GM12878 (cell line): ENCODE results near the gene PXT1. TPM values are rescaled to one million over a fixed set of nuclear protein-coding genes. Genes with fewer than 3 reads are reported as not detected.

Source experiments
- BCLAF1 ChIP-seq: fragments of 450-650 bp; IDR thresholded peaks from 2 replicates; pipeline ENCODE4 v1.6.1; 2017; ENCODE audit warnings: antibody characterized with exemption, mild to moderate bottlenecking, moderate library complexity
- EZH2 ChIP-seq: IDR thresholded peaks from 2 replicates; pipeline ENCODE4 v1.6.1; 2012; ENCODE audit warnings: low read depth, mild to moderate bottlenecking, control low read depth, inconsistent platforms, low read length, borderline replicate concordance; ENCODE audit not compliant: control insufficient read depth
- FOXK2 ChIP-seq: fragments of 450-650 bp; IDR thresholded peaks from 2 replicates; pipeline ENCODE4 v1.6.1; 2017; ENCODE audit warnings: mild to moderate bottlenecking, moderate library complexity
- HDAC2 ChIP-seq: fragments of 200-600 bp; sonication (generic); IDR thresholded peaks from 2 replicates; pipeline ENCODE4 v1.6.1; 2017
- IRF3 ChIP-seq: fragments of 450-650 bp; IDR thresholded peaks from 2 replicates; pipeline ENCODE4 v1.6.1; 2014; ENCODE audit warnings: mild to moderate bottlenecking
- MTA3 ChIP-seq: IDR thresholded peaks from 2 replicates; pipeline ENCODE4 v1.6.1; 2012; ENCODE audit warnings: low read length, inconsistent platforms, borderline replicate concordance
- MXI1 ChIP-seq: fragments of 150-350 bp; IDR thresholded peaks from 2 replicates; pipeline ENCODE4 v1.6.1; 2011; ENCODE audit warnings: low read depth, mild to moderate bottlenecking, inconsistent platforms, low read length, improper control_type of control experiment
- NKRF ChIP-seq: fragments of 450-650 bp; conservative IDR thresholded peaks from 2 replicates; pipeline ENCODE4 v1.6.1; 2017; ENCODE audit warnings: mild to moderate bottlenecking, moderate library complexity
- NRF1 ChIP-seq: conservative IDR thresholded peaks from 2 replicates; pipeline ENCODE4 v1.6.1; 2011; ENCODE audit warnings: mild to moderate bottlenecking, low read depth, low read length, improper control_type of control experiment
- PML ChIP-seq: IDR thresholded peaks from 2 replicates; pipeline ENCODE4 v1.6.1; 2012; ENCODE audit warnings: low read length, inconsistent platforms
- POLR2AphosphoS5 ChIP-seq: IDR thresholded peaks from 2 replicates; pipeline ENCODE4 v1.6.1; 2011; ENCODE audit warnings: mild to moderate bottlenecking, low read length, inconsistent platforms
- SMC3 ChIP-seq: IDR thresholded peaks from 2 replicates; pipeline ENCODE4 v1.6.1; 2011; ENCODE audit warnings: low read length, improper control_type of control experiment, borderline replicate concordance
- TAF1 ChIP-seq: IDR thresholded peaks from 2 replicates; pipeline ENCODE4 v1.6.1; 2011; ENCODE audit warnings: mild to moderate bottlenecking, low read depth, low read length, borderline replicate concordance
- TCF12 ChIP-seq: IDR thresholded peaks from 2 replicates; pipeline ENCODE4 v1.6.1; 2011; ENCODE audit warnings: low read depth, mild to moderate bottlenecking, low read length
- ZBTB4 ChIP-seq: fragments of 450-650 bp; formaldehyde crosslinking; IDR thresholded peaks from 2 replicates; pipeline ENCODE4 v1.4.0; 2022; ENCODE audit warnings: mild to moderate bottlenecking, moderate library complexity
- ZNF24 ChIP-seq: fragments of 450-650 bp; IDR thresholded peaks from 2 replicates; pipeline ENCODE4 v1.6.1; 2017; ENCODE audit warnings: antibody characterized with exemption, mild to moderate bottlenecking
- ZNF622 ChIP-seq: fragments of 450-650 bp; IDR thresholded peaks from 2 replicates; pipeline ENCODE4 v1.6.1; 2017; ENCODE audit warnings: mild to moderate bottlenecking, inconsistent platforms
- polyA plus RNA-seq, 11 experiments: library from polyadenylated mRNA; depleted of rRNA in 4 of 11; unstranded in 6 of 11; stranded (reverse) in 5 of 11; fragments of >200 nt; fragmentation: Nextera tagmentation in 4 of 11; fragmentation: Illumina TruSeq in 1 of 11; extraction: Ambion mirVana in 4 of 11; extraction: Trizol in 1 of 11; gene quantifications; 1 replicate in 1 of 11; 2 replicates in 10 of 11; pipeline versions ENCODE4 v1.2.1 to v1.2.3, GENCODE V29; 2011 to 2016; ENCODE audit warnings: inconsistent platforms in 2 of 11, missing spikeins in 2 of 11, low read depth in 1 of 11
- total RNA-seq, 4 experiments: library from RNA; depleted of rRNA in 3 of 4; stranded (reverse); fragments of >200 nt in 3 of 4; fragmentation: Illumina TruSeq in 1 of 4; extraction: Trizol in 1 of 4; gene quantifications; 2 replicates each; pipeline versions ENCODE4 v1.2.1 to v1.2.3, GENCODE V29; 2013 to 2021

Gene PXT1
- total and polyA plus RNA-seq, 10 of the 15 experiments (the other 5 are each of a cell fraction or from before 2014, with no cell fraction given): 0.27 to 2.9 (median 0.50) TPM

GRCh38 chr6:36442671-36443470 is at the start of gene PXT1, which contains the start of gene KCTD20 (continued):
- TF ChIP-seq BCLAF1 (no peak), EZH2 (no peak), MXI1 (peak; percentile 85), ZBTB4 (CRISPR knock-in tag) (no peak), FOXK2 (no peak), NRF1 (0 out of 2 replicates have a peak, but pooled peaks have one; percentile 10), POLR2AphosphoS5 (peak; percentile 87), TAF1 (peak; percentile 92), NKRF (peak; percentile 80), SMC3 (no peak), ZNF622 (no peak), HDAC2 (no peak), MTA3 (no peak; the same call in 1 of the 2 replicates), IRF3 (peak; percentile 26; the same call in 1 of the 2 replicates), TCF12 (peak; percentile 24; the same call in 1 of the 2 replicates), ZNF24 (no peak), PML (peak; percentile 66; the same call in 1 of the 2 replicates)
